Measurements from ENCODE around the gene KAT7. TPM values are rescaled to one million over a fixed set of nuclear protein-coding genes. Genes with fewer than 3 reads are reported as not detected.

Gene KAT7
- total and polyA plus RNA-seq, 2 of the 8 experiments (the other 6 are each of a cell fraction or from before 2014, with no cell fraction given) = 90.9 to 139 TPM

- TF ChIP-seq MAFK (IDR thresholded peaks at IDR 0.05; ENCODE audit: low read depth, low read length) (no peak), CTCF (IDR thresholded peaks at IDR 0.05; ENCODE audit: control extremely low read depth in 1 of 3, insufficient read depth in 1 of 3, low read depth in 1 of 3, low read length in 3 of 3) (peak; percentile 71 to 74 (median 73)), CHD1 (IDR thresholded peaks at IDR 0.05; ENCODE audit: low read depth, low read length) (no peak)
Observed at GRCh38 chr17:49851387-49852291, 63.2 kb downstream of the KAT7 start (continued).

All from H1 (cell line).